NK-92 (cell line): ENCODE results near the gene UBE2F.
"Not testable (repeated sequence)": the region's sequence is repeated elsewhere in the genome, so short reads cannot be mapped to it uniquely, and the experiment has no call there.

Experiments
- DNase-seq: peaks from one replicate; lab custom pipeline; 2025; ENCODE audit not compliant: unreplicated experiment; lab: John Stamatoyannopoulos, UW

The UBE2F gene

GRCh38 chr2:238013806-238014205 is 47.0 kb downstream of the UBE2F start:
- no peak for DNase-seq

GRCh38 chr2:238015705-238016104 is 48.9 kb downstream of the UBE2F start:
- DNase-seq = no peak

- DNase-seq = no peak
These were observed 49.7 kb downstream of the UBE2F start for GRCh38 chr2:238016526-238016925.

GRCh38 chr2:238019962-238020361 is 53.1 kb downstream of the UBE2F start:
- no peak for DNase-seq

- DNase-seq = no peak
These were observed 54.0 kb downstream of the UBE2F start for GRCh38 chr2:238020816-238021215.

- no peak for DNase-seq
These were observed 54.5 kb downstream of the UBE2F start for GRCh38 chr2:238021327-238021726.

GRCh38 chr2:238022594-238023157 is 55.9 kb downstream of the UBE2F start:
- DNase-seq = no peak

- DNase-seq = no peak
These were observed 56.8 kb downstream of the UBE2F start for GRCh38 chr2:238023608-238024007.

GRCh38 chr2:238024986-238025385 is 58.2 kb downstream of the UBE2F start:
- no peak for DNase-seq

- DNase-seq = no peak
These were observed 59.0 kb downstream of the UBE2F start for GRCh38 chr2:238025741-238026360.

- no peak for DNase-seq
These were observed 60.2 kb downstream of the UBE2F start for GRCh38 chr2:238027058-238027457.

- no peak for DNase-seq
These were observed 61.0 kb downstream of the UBE2F start for GRCh38 chr2:238027591-238028415.

- DNase-seq = no peak
These were observed 63.0 kb downstream of the UBE2F start for GRCh38 chr2:238029853-238030252.

- no peak for DNase-seq
These were observed 63.8 kb downstream of the UBE2F start for GRCh38 chr2:238030422-238031155.

- no peak for DNase-seq
These were observed 64.9 kb downstream of the UBE2F start for GRCh38 chr2:238031751-238032150.

GRCh38 chr2:238032755-238033337 is 66.0 kb downstream of the UBE2F start:
- no peak for DNase-seq

- not testable (repeated sequence) for DNase-seq
These were observed 67.2 kb downstream of the UBE2F start for GRCh38 chr2:238033991-238034390.

- no peak for DNase-seq
These were observed 71.4 kb downstream of the UBE2F start for GRCh38 chr2:238038203-238038602.

GRCh38 chr2:238039151-238039550 is 72.3 kb downstream of the UBE2F start:
- DNase-seq = no peak

GRCh38 chr2:238039985-238040384 is 73.2 kb downstream of the UBE2F start:
- DNase-seq = no peak

GRCh38 chr2:238040918-238041317 is 74.1 kb downstream of the UBE2F start:
- no peak for DNase-seq
